ENCODE results near the gene FRAS1. TPM values are rescaled to one million over a fixed set of nuclear protein-coding genes. Genes with fewer than 3 reads are reported as not detected.
A peak's percentile ranks its signal among the peaks of the same experiment; 100 is the strongest.

The FRAS1 gene
- total and polyA plus RNA-seq, 12 donors: 0.20 to 2.3 (median 0.84) TPM

- Histone ChIP-seq H3K9me3 (replicated peaks in 1 of 3) (no peaks in the 10 kb centered on the region), H3K36me3 (replicated peaks in 1 of 2) (no peaks in the 10 kb centered on the region), H3K27ac (no peak overlapping the region), H3K27me3 (no peaks in the 10 kb centered on the region), H3K4me1 (replicated peaks in 1 of 2) (no peaks in the 10 kb centered on the region), H3K4me3 (no peak overlapping the region)
- 72 to 81% (median 77%) methylated on average over 5 of the region's 5 CpGs for WGBS, 4 donors
- intact Hi-C loops (cut with DNase I): no loop called here
- DNase-seq: no peak
- TF ChIP-seq CTCF (IDR thresholded peaks at IDR 0.05): no peak
- no peak for TF ChIP-seq POLR2A (IDR thresholded peaks at IDR 0.05)
These were observed 274.8 kb downstream of the FRAS1 start for GRCh38 chr4:78331965-78332364.

- no peaks in the 10 kb centered on the region for H3K9me3 ChIP-seq (replicated peaks in 1 of 3)
- H3K4me3 ChIP-seq: no peak overlapping the region
- no peak for DNase-seq
- no peaks in the 10 kb centered on the region for H3K27me3 ChIP-seq
- 57 to 65% (median 59%) methylated on average over 1 of the region's 1 CpG; no CpG with 5 or more reads in 1 of the 4 donors for WGBS, 4 donors
- H3K27ac ChIP-seq: no peak overlapping the region
- H3K4me1 ChIP-seq (replicated peaks in 1 of 2): no peaks in the 10 kb centered on the region
- H3K36me3 ChIP-seq (replicated peaks in 1 of 2): no peaks in the 10 kb centered on the region
- no peak for TF ChIP-seq POLR2A (IDR thresholded peaks at IDR 0.05)
- no peak for TF ChIP-seq CTCF (IDR thresholded peaks at IDR 0.05)
- intact Hi-C loops (cut with DNase I): no loop called here
These were observed 275.9 kb downstream of the FRAS1 start for GRCh38 chr4:78332976-78333375.

- H3K27me3 ChIP-seq: no peaks in the 10 kb centered on the region
- H3K9me3 ChIP-seq (replicated peaks in 1 of 3): no peaks in the 10 kb centered on the region
- WGBS, 4 donors: 61 to 66% (median 62%) methylated on average over 4 of the region's 4 CpGs
- H3K4me3 ChIP-seq: no peak overlapping the region
- peak in 5 of 7 donors; percentile 10 to 27 (median 15) for DNase-seq
- TF ChIP-seq CTCF (IDR thresholded peaks at IDR 0.05) (no peak), POLR2A (IDR thresholded peaks at IDR 0.05) (no peak)
- no peaks in the 10 kb centered on the region for H3K36me3 ChIP-seq (replicated peaks in 1 of 2)
- H3K27ac ChIP-seq: no peak overlapping the region
- H3K4me1 ChIP-seq (replicated peaks in 1 of 2): no peaks in the 10 kb centered on the region
- intact Hi-C loops (cut with DNase I): no loop called here
These were observed 279.2 kb downstream of the FRAS1 start for GRCh38 chr4:78336093-78336943.

GRCh38 chr4:78337244-78338020 is 280.3 kb downstream of the FRAS1 start:
- Histone ChIP-seq H3K27ac (no peak overlapping the region), H3K36me3 (replicated peaks in 1 of 2) (no peaks in the 10 kb centered on the region), H3K4me1 (replicated peaks in 1 of 2) (no peaks in the 10 kb centered on the region), H3K9me3 (replicated peaks in 1 of 3) (no peaks in the 10 kb centered on the region), H3K4me3 (no peak overlapping the region), H3K27me3 (no peaks in the 10 kb centered on the region)
- 71 to 83% (median 77%) methylated on average over 7 to 9 of the region's 9 CpGs for WGBS, 4 donors
- intact Hi-C loops (cut with DNase I): no loop called here
- TF ChIP-seq CTCF (IDR thresholded peaks at IDR 0.05) (no peak), POLR2A (IDR thresholded peaks at IDR 0.05) (no peak)
- no peak for DNase-seq
